Osteocyte (in vitro differentiated cells): ENCODE measurements around the gene ZNF384. TPM values are rescaled to one million over a fixed set of nuclear protein-coding genes. Genes with fewer than 3 reads are reported as not detected.

ENCODE experiments used
- DNase-seq: peaks from one replicate; pipeline ENCODE4 v3.0.0; 2021; ENCODE audit warnings: mixed read lengths; ENCODE audit not compliant: unreplicated experiment; ENCODE audit errors: extremely low spot score
- H3K27ac Mint-ChIP-seq: one replicate; pipeline ENCODE4 v1.8.0; 2021; ENCODE audit warnings: mild to moderate bottlenecking, mixed read lengths; ENCODE audit not compliant: unreplicated experiment
- H3K27me3 Mint-ChIP-seq: one replicate; pipeline ENCODE4 v1.8.0; 2021; ENCODE audit warnings: mixed read lengths; ENCODE audit not compliant: unreplicated experiment
- H3K36me3 Mint-ChIP-seq: one replicate; pipeline ENCODE4 v1.8.0; 2021; ENCODE audit warnings: mixed read lengths; ENCODE audit not compliant: unreplicated experiment
- H3K4me1 Mint-ChIP-seq: one replicate; pipeline ENCODE4 v1.8.0; 2021; ENCODE audit warnings: mixed read lengths; ENCODE audit not compliant: unreplicated experiment
- H3K4me3 Mint-ChIP-seq: one replicate; pipeline ENCODE4 v1.8.0; 2021; ENCODE audit warnings: mild to moderate bottlenecking, moderate library complexity, mixed read lengths; ENCODE audit not compliant: unreplicated experiment
- H3K9me3 Mint-ChIP-seq: one replicate; pipeline ENCODE4 v1.8.0; 2021; ENCODE audit warnings: mixed read lengths; ENCODE audit not compliant: unreplicated experiment
- CTCF ChIP-seq: fragments of 200-600 bp; sonication (generic); IDR thresholded peaks from 2 replicates; pipeline ENCODE4 v1.5.0; 2021; ENCODE audit warnings: antibody characterized with exemption, mild to moderate bottlenecking, moderate library complexity
- long read RNA-seq: library from polyadenylated mRNA; unstranded; transcript quantifications from one replicate; pipeline ENCODE4 v2.0.0, GENCODE V29; 2021
- total RNA-seq: library from RNA; stranded (reverse); gene quantifications from 2 replicates; pipeline ENCODE4 v1.2.1, GENCODE V29; 2021

Gene ZNF384
- 66.6 and 68.3 TPM in 2 replicates for total RNA-seq
- long read RNA-seq, partial matches to known transcripts = 11 of 26 reads
- long read RNA-seq, other reads (novel, unspliced or antisense) = 13 of 26 reads

GRCh38 chr12:6688999-6689882, at the start of gene ZNF384:
TSS of gene ZNF384 (minus strand) at chr12:6689375. CDS start at chr12:6679520, 9,855 bp downstream.
- H3K36me3 Mint-ChIP-seq = peaks cover 7% of the 10 kb centered on the region
- peak within 1 kb of the TSS; percentile 94 for H3K4me3 Mint-ChIP-seq
- DNase-seq = peak; percentile 98
- no peaks in the 10 kb centered on the region for H3K9me3 Mint-ChIP-seq
- H3K4me1 Mint-ChIP-seq = peaks cover 39% of the 10 kb centered on the region
- peak; percentile 10 for TF ChIP-seq CTCF
- no peaks in the 10 kb centered on the region for H3K27me3 Mint-ChIP-seq
- peak within 1 kb of the TSS; percentile 94 for H3K27ac Mint-ChIP-seq

- H3K27me3 Mint-ChIP-seq = no peaks in the 10 kb centered on the region
- H3K9me3 Mint-ChIP-seq = no peaks in the 10 kb centered on the region
- TF ChIP-seq CTCF = no peak
- no peak overlapping the region for H3K4me3 Mint-ChIP-seq
- H3K27ac Mint-ChIP-seq = no peak overlapping the region
- no peak for DNase-seq
- peaks cover 6% of the 10 kb centered on the region for H3K36me3 Mint-ChIP-seq
- H3K4me1 Mint-ChIP-seq = peaks cover 13% of the 10 kb centered on the region
Measured at GRCh38 chr12:6736754-6737153, 47.6 kb upstream of the ZNF384 start.

GRCh38 chr12:6735448-6736191, 46.4 kb upstream of the ZNF384 start:
- no peak overlapping the region for H3K4me3 Mint-ChIP-seq
- peak overlapping the region; percentile 84 for H3K27ac Mint-ChIP-seq
- no peaks in the 10 kb centered on the region for H3K27me3 Mint-ChIP-seq
- peaks cover 13% of the 10 kb centered on the region for H3K4me1 Mint-ChIP-seq
- TF ChIP-seq CTCF = peak; percentile 80
- H3K9me3 Mint-ChIP-seq = no peaks in the 10 kb centered on the region
- peaks cover 12% of the 10 kb centered on the region for H3K36me3 Mint-ChIP-seq
- no peak for DNase-seq

- DNase-seq = no peak
- no peak for TF ChIP-seq CTCF
- Mint-ChIP-seq H3K4me3 (no peak overlapping the region), H3K27me3 (no peaks in the 10 kb centered on the region), H3K4me1 (peaks cover 13% of the 10 kb centered on the region), H3K36me3 (peaks cover 18% of the 10 kb centered on the region), H3K9me3 (no peaks in the 10 kb centered on the region), H3K27ac (peak overlapping the region; percentile 84)
Measured at GRCh38 chr12:6734506-6735387, 45.6 kb upstream of the ZNF384 start.
